HG02798 (cell line): ENCODE measurements around the gene EGFR.

ENCODE experiments used
- ATAC-seq: cut with Tn5 transposase; IDR thresholded peaks from one replicate; pipeline ENCODE4 v1.9.1; 2021; ENCODE audit warnings: mild to moderate bottlenecking; ENCODE audit not compliant: unreplicated experiment, poor library complexity

Gene EGFR

DNA sequence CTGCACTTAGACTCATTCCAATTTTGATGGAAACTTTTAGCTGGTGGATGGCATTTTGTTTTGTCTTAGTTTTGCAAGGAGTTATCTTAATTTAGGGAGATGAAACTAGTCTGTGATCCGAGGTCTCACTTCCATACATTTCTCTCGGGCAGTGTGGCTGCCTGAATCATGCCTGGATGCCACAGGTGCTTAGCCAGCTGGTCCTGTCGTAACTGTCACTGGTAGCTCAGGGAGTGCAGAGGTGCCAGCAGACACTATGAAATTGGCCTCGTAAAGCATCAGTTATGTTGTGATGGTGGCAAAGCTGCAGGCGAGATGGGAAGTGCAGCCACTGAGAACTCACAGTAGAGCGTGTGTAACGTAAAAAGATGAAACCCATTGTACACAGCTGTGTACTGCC lies 74.9 kb downstream of the EGFR start:
- ATAC-seq: no peak

DNA sequence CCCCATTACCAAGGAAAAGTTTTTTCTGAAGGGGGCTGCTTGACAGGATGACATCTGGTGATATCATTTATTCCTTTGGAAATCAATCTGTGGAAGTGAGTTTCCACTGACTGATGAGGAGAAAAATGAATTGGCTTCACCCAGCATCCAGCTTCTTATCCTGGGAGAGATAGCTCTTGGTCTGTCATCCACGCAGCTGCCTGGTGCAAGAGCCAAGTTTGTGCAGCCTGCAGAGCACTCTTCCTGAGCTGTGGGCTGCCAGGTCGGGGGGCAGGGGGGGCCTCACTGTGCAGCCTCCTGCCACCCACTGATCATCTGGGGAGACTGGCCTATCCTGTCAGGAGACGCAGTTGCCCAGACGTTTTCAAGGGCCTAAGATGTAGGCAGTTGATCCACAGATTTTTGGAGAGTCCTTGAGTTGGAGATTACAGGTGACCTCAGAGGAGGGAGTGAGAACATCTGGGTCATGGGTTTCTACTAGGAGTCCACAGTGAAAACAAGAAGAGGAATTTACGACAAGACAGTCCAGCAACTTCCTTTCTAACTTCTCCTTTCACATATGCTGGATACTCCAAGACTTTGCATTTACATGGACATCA lies 75.4 kb downstream of the EGFR start:
- ATAC-seq: no peak

DNA sequence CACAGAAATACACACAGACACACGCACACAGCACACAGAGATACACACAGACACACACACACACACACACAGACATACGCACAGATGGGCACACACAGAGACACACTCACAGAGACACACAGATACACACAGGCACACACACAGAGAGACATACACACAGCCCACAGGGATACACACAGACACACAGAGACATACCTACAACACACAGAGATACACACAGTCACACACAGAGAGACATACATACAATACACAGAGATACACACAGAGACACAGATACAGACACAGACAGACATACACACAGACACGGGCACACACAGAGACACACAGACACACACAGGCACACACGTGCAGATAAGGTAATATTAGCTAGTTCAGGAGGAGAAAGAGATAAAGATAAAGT lies 76.9 kb downstream of the EGFR start:
- ATAC-seq: no peak

DNA sequence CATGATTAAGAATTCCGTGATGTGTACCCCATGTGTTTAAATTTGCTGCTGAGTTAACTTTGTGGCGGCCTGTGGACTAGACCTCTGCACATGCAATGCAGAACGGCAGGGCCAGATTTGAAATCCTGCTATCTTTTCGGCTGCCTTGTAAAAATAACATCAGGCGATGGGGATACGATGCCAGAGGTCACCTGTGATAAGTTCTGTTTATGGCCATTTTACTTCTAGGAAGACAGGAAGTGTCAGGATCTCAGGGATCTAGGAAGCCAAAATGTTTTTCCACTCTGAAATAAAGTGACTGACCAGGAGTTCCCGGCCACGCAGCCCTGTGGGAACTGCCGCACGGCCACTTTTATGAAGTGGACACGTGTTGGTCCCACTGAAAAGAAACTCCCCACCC lies 77.5 kb downstream of the EGFR start:
- ATAC-seq: no peak

DNA sequence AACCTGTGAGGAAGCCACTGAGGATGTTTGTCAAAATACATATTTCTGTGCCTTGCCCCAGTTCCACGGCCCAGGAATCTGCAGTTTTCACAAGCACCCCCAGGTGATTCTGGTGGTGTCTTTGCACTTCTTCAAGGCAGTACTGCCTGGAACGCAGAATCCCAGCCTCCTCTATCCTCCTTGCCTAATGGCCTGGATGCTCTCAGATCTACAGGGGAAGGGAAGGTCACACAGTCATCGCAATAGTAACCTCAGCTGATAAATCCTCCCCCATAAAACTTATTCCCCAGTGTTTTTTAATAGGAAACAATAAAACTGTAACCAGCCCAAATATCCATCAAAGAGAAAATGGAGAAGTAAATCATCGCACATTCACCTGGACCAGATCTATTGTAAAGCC lies 78.3 kb downstream of the EGFR start:
- no peak for ATAC-seq

DNA sequence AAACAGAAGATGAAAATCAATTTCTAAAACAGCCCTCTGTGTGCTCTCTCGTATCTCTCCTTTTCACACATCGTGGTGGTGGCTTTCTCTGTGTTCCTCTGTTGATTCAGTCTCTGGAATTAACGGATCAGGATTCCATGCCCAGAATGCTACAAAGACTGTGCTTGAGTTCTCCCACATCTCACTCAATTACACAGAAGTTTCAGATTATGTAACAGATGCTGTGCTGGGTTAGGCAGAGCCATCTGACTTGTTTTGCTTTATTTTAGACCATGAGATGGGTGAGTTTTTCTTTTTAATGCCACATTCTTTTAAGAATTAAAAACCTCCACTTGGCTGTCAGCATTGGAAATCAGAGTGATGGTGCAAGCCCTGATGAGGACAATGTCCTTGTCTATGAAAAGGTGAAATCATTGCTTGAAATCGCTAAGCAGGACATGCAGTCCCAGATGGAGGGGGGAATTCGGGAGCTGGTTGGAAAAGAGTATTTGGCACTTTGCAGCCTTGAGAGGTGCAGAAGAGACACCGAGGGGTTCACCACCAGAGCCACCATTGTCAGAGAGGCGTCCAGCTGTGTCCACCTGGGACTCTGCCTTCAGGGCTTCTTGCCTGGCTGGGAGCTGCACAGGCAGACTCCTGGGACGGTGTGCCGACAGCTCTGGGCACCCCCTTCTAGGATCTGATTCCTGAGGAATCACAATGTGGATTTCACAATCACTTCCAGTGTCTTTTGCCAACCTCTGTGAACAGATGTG lies 80.4 kb downstream of the EGFR start:
- no peak for ATAC-seq

DNA sequence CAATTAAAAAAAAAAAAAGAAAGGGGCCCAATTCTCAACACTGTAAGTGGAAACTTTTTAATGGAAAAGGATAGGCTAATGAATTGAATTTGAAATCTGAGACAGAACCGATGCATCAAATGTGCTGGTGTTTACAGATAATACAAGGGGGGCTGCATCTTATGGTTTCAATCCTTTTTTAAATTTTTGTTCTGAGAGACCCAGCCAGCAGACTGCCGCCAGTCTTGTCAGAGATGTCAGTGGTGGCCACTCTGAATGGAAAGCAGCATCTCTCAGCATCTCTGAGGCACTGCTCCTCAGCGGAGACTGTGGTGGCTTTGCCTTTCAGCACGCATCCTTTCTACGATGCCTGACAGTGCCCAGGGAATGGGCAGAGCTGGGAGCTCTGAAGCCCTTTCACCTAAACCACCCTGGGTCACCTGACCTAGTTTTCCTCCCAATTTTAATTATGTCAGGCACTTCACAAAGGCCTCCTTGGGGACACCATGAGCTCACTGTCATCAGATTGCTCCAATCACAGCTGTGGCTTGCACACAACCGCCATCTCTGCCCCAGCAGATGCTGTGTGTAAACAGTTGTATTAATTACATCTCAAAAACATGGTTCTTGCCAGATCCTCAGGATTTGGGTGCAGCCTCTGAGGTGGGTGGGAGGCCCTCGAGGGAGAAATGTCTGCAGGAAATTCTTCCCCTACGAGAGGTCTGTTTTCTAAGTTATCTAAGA lies 81.2 kb downstream of the EGFR start:
- ATAC-seq: no peak

DNA sequence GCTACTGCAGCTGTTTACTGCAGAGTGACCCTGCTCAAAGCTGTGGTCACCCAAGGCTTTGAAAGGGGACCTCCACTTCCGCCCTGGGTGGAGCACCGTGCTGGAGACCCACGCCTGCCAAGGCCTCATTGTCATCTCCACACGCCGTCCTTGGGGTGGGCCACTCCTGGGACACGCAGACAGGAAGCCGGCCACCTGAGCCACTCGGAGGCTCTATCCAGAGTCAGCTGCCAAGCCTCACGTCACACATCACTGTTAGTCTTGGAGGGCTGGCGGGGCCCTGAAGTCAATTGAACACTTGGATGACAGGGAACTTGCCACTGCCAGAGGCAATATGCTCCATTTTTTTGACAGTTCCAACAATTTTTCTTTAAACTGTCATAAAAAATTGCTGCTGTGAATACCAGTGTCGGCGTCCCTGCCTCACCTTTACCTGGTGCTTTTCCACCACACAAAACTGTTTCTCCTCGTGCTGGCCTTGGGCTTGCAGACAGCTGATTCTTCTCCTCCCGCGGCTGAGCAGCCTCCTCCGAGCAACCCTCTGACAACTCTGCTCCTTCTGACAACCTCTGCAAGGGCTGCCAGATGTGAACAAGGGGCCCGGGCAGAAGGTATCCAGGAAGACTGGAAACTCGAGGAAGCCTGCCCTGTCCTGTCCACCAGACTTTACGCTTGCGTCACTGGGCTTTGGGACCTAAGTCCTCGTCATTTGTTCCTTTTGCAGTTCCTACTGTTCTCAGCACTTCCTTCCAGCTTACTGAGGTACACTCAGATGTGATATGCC lies 81.9 kb downstream of the EGFR start:
- no peak for ATAC-seq

DNA sequence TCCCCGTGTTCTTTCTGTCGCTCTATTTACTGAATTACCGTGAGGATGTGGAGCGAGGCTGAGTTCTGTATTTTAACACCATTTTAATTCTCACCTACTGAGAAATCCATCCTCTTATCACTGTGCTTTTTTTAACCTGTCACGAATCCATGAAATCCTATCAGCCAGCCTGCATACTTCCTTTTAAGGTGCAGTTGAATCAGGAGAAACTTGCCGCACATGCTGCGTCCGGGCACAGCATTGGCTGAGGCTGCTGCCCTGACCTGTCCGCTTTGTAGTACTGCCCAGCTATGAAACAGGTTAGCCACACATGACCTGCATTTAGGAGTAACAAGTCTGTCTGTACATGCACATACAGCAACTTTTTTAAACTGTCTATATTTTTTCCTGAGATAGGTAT lies 82.5 kb downstream of the EGFR start:
- no peak for ATAC-seq

DNA sequence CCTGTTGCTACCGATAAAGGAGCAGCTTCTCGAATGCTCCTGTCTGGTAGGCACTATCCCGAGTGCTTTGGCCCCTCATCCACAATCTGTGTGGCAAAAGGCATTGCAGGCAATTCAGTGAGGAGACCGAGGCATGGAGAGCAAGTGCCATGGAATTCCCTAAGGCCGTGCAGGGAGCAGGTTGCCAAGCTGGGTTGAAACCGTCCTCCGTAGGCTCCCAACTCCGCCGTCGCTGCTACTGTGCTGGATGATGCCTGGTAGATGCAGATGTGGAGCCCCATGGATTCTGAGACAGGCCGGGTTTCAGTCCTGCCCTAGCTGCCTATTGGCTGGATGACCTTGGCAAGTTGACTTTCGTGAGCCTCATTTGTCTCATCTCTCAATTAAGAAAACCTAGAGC lies 85.3 kb downstream of the EGFR start:
- no peak for ATAC-seq

DNA sequence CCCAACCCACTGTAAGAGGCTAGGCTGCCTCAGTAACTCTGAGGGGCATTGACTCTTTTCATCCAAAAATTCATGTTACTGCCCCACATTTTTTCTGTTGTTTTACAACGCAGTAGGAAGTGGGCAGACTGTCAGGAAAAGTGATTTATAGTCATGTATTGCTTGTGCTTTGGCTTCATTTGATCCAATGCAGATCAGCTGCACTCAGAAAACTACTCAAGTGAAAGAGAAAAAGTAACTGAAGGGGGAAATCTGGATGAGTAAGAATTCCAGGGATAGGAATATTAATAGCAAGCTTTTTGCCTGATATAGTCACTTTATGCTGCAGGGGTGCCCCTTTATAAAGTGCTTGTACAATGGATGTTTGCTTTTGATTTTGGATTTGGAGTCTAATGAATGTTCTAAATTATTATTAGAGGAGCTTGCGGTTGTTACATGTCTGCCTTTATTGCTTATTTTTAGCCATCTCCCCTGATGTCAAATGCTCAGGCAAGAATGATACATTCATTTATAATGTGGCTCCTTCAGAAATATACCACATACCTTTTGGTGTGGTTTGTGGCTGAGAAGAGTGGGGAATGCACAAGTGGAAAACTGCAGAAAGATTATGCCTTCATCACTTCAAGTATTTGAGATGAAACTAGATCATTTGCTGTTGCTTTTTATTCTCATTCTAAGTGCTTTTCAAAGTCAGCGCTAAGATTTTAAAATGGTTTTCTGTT lies 86.1 kb downstream of the EGFR start:
- ATAC-seq: no peak

DNA sequence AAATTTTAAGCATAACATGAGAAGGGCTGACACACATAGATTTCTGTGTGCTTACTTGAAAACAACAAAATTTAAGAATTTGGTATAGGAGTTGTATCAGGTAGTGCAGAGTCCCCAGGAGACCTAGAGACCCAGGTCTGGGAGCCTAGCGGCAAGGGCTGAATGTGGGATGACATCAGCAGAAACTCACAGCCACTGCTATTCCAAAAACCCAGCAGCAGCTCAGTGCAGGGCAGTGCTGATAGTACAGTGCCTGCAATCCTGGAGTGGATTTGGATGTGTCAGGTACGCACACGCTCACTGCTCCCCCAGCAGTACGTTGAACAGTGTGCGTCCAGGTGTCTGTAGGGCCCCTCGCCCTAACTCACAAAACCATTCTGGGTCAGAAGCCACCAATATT lies 87.1 kb downstream of the EGFR start:
- ATAC-seq: no peak

DNA sequence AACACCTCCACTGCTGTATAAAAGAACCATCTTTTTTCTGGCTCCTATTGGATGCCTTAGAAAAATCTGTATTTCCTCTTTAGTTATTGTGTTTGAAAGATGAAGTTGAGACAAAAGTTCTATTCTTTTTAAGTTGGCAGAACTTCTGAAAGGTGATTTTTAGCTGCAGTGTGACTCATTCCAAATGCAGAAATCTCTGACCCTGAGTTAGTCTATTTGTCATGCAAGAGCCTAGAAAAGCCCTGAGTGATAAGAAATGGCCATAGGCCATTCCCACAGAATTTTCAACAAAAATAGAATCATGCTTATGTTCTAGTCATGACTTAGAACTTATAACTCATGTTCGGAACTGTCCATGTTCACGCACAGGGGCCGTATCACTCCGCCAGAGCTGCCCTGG lies 89.1 kb downstream of the EGFR start:
- ATAC-seq: no peak

DNA sequence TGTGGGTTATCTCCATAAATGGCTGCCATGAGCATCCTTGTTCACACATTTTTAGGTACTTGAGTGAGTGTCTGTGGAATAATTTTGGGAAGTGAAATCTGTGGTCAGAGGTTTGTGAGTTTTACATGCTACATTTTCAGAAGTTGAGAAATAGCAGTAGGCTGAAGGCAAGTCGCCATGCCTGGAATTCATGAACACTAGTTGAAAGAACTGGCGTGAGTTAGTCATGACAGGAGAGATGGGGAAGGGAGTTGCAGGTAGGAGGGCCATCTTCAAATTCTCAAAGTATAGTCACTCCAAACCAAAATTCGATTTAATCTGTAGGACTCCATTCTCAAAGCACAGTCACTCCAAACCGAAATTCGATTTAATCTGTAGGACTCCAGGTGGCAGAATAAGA lies 89.6 kb downstream of the EGFR start:
- ATAC-seq: no peak

DNA sequence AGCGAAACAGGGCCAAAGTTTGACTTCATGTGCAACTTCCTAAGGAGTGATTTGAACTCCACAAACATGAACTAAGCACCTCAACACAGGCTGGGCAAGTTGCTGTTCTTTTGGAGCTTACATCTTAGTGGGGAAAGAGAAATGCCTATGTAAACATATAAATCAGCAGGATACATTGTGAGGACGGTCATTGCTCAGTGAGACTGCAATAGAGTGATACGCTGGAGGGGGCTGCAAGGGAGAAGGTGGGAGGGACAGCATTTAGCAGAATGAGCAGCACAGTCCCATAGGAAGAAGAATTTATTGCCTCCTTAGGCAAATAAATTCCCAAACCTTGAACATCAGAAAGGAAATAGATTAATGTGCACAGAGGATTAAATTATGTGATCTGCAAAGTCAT lies 90.0 kb downstream of the EGFR start:
- ATAC-seq: no peak

DNA sequence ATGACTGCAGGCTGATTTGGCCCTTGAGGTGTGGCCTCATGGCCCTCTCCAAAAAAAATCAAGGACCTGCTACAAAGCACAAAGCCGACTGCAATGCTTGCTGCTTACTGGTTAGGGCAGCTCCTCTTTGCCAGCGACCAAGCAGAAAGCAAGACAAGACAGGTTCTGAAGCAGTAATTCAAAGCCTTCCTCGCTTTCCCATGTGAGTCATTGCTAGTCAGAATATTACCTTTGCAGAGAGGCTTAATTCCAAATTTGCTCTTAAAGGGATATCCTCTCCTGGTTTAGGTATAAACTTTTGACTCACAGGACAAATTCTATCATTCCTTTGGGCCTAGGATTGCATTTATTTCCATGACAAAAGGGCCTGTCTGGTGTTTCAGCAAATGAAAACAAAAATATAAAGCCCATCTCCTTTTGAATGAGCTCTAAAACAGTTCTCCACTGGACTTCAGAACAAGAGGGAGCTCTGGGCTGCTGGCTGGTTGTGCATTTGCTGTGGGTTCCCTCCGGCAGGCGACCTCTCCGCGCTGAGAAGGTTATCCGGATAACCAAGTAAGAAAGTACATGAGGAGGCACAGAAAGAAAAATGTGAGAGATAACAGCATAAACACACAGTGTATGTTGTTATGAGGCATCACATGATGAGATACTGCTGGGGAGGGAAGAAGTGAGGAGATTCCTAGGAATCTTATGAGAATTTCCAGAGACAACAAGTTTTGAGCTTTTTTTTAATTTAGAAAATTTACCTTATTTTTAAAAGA lies 90.8 kb downstream of the EGFR start:
- ATAC-seq: no peak

DNA sequence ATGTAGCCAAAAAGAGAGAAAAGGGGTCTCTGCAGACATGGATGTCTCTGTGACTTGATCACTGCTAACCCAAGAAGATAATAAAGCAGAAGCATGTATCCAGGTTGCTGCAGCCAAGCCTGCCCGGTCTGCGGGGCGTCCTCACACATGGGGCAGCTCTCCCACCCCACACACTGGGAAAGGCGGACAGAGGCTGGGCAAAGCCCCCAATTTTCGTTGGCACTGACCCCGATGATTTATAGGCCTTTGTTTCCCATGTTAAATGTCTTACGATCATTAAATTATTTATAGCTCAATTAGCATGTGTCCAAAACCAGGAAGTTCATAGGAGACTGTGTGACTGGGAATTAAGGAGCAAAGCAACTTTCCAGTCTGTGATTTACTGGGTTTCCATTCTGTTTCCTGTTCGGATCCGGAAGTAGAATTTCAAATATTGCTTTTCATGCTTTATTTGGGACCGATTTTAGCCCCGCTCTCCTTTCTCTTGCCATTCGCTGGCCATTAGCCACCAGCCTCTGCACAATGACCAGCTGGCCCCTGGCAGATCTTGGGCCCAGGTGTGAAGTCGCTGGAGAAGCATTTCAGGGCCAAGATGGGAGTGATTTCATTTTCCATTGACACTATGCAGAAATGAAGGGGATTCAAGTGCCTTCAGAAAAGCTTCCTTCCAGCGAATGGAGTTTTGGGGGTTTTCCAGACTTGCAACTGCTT lies 91.6 kb downstream of the EGFR start:
- no peak for ATAC-seq

DNA sequence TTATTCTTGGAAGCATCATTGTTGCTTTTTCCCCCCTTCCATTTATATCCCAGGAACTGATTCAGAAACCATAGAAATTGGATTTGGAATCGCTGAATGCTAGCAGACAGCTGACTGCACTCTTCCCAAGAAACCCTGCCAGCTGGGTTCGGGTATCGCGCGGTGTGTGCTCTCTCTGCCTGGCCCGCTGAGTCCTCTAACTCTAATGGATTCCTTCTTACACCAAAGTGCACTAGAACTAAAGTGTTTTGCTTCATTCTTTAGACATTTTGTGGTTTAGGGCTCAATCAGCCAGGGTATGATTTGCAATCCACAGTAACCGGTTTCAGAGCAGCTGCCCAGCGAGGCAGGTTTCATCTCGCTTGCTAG lies 92.2 kb downstream of the EGFR start:
- peak; percentile 62 for ATAC-seq

DNA sequence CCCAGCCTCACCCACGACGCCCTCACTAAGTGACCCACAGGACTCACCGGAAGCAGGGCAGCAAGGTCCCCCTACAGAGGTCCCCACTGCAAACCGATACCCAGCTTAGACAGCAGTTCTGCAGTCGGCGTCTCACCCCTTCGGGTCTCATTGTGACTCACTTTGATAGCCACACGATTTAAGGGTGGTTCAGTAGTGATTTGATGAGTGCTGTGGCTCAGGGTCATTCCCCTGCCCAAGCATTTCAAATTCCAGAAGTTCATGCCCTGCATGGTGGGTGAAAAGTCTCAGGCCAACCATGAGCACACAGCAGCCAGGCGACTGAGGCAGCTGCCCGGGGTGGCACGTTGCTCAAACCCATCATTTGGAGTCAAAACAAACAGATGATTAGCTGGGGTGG lies 93.2 kb downstream of the EGFR start:
- ATAC-seq: no peak
